Stimulated activated CD8-positive, alpha-beta memory T cell treated with anti-CD3 and anti-CD28 coated beads, Interleukin-7, amount 100 ng/mL, for 1 hour (primary cell): ENCODE results near the gene ITFG1.

ENCODE experiments used
- DNase-seq, 2 donors: peaks; one replicate each; pipeline ENCODE4 v3.0.0-alpha.2; 2020; ENCODE audit warnings: low read depth in 2 of 2

Gene ITFG1

GRCh38 chr16:47460711-47461597 lies at the start of gene ITFG1, which contains the start of gene PHKB:
TSS of gene ITFG1 (minus strand) at chr16:47461063. CDS start at chr16:47461045, 18 bp downstream.
TSS of gene PHKB (plus strand) at chr16:47461331. CDS start at chr16:47461351, 20 bp downstream.
- DNase-seq = peak; percentile 91 to 94

GRCh38 chr16:47507701-47508100 lies 46.8 kb upstream of the ITFG1 start:
- no peak for DNase-seq

GRCh38 chr16:47506800-47507199 lies 45.9 kb upstream of the ITFG1 start:
- no peak for DNase-seq

- DNase-seq = no peak
Observed at GRCh38 chr16:47504599-47504998, 43.7 kb upstream of the ITFG1 start.

GRCh38 chr16:47503936-47504335 lies 43.1 kb upstream of the ITFG1 start:
- DNase-seq = no peak

- no peak for DNase-seq
Observed at GRCh38 chr16:47499700-47500264, 38.9 kb upstream of the ITFG1 start.

GRCh38 chr16:47499080-47499699 lies 38.3 kb upstream of the ITFG1 start:
- no peak for DNase-seq

- DNase-seq = no peak
Observed at GRCh38 chr16:47493381-47494337, 32.8 kb upstream of the ITFG1 start.

GRCh38 chr16:47492428-47493377 lies 31.8 kb upstream of the ITFG1 start:
- no peak for DNase-seq

GRCh38 chr16:47492036-47492427 lies 31.2 kb upstream of the ITFG1 start:
- DNase-seq = no peak

- DNase-seq = no peak
Observed at GRCh38 chr16:47490471-47490870, 29.6 kb upstream of the ITFG1 start.

- DNase-seq = no peak
Observed at GRCh38 chr16:47488051-47488450, 27.2 kb upstream of the ITFG1 start.

- no peak for DNase-seq
Observed at GRCh38 chr16:47486856-47487255, 26.0 kb upstream of the ITFG1 start.

- DNase-seq = no peak
Observed at GRCh38 chr16:47483616-47484015, 22.8 kb upstream of the ITFG1 start.

- no peak for DNase-seq
Observed at GRCh38 chr16:47481698-47482374, 21.0 kb upstream of the ITFG1 start.

- no peak for DNase-seq
Observed at GRCh38 chr16:47480410-47480809, 19.5 kb upstream of the ITFG1 start.

GRCh38 chr16:47477679-47478078 lies 16.8 kb upstream of the ITFG1 start:
- DNase-seq = no peak

GRCh38 chr16:47476654-47477345 lies 15.9 kb upstream of the ITFG1 start:
- no peak for DNase-seq

GRCh38 chr16:47475786-47476185 lies 14.9 kb upstream of the ITFG1 start:
- DNase-seq = no peak
